Neural progenitor cell (in vitro differentiated cells): ENCODE results near the gene CDK2AP2. TPM values are rescaled to one million over a fixed set of nuclear protein-coding genes. Genes with fewer than 3 reads are reported as not detected.

Experiments used
- DNase-seq: peaks from one replicate; pipeline ENCODE4 v3.0.0-alpha.2; 2016; ENCODE audit warnings: low spot score
- H2AFZ ChIP-seq: fragments of 200-600 bp; sonication (generic); replicated peaks from 2 replicates; pipeline ENCODE4 v1.6.1; 2016; ENCODE audit warnings: antibody characterized with exemption
- H3F3A ChIP-seq: fragments of 200-600 bp; sonication (generic); 2 replicates; pipeline ENCODE4 v1.6.1; 2016; ENCODE audit warnings: antibody characterized with exemption, low read depth
- H3K27ac ChIP-seq: fragments of 200-600 bp; sonication (generic); 2 replicates; pipeline ENCODE4 v1.5.1; 2016; ENCODE audit warnings: mild to moderate bottlenecking
- H3K27me3 ChIP-seq: fragments of 200-600 bp; sonication (generic); 2 replicates; pipeline ENCODE4 v1.6.1; 2016; ENCODE audit warnings: mild to moderate bottlenecking, moderate library complexity
- H3K36me3 ChIP-seq: fragments of 200-600 bp; sonication (generic); 2 replicates; pipeline ENCODE4 v1.5.1; 2016
- H3K4me1 ChIP-seq: fragments of 200-600 bp; sonication (generic); 2 replicates; pipeline ENCODE4 v1.6.1; 2016; ENCODE audit warnings: mixed run types
- H3K4me2 ChIP-seq: fragments of 200-600 bp; sonication (generic); 2 replicates; pipeline ENCODE4 v1.6.1; 2016
- H3K4me3 ChIP-seq: fragments of 200-600 bp; sonication (generic); 2 replicates; pipeline ENCODE4 v1.5.1; 2016
- H3K79me2 ChIP-seq: fragments of 200-600 bp; sonication (generic); 2 replicates; pipeline ENCODE4 v1.6.1; 2016; ENCODE audit warnings: low read depth
- H3K9ac ChIP-seq: fragments of 200-600 bp; sonication (generic); 2 replicates; pipeline ENCODE4 v1.6.1; 2016
- H3K9me3 ChIP-seq: fragments of 200-600 bp; sonication (generic); 2 replicates; pipeline ENCODE4 v1.5.1; 2016; ENCODE audit warnings: low read depth
- H4K20me1 ChIP-seq: fragments of 200-600 bp; sonication (generic); 2 replicates; pipeline ENCODE4 v1.6.1; 2016; ENCODE audit warnings: low read depth
- H3K27ac Mint-ChIP-seq: 3 replicates; pipeline ENCODE4 v1.8.0; 2021; ENCODE audit warnings: mixed read lengths
- H3K27me3 Mint-ChIP-seq: 2 replicates; pipeline ENCODE4 v1.8.0; 2022; ENCODE audit warnings: low read depth, mild to moderate bottlenecking, inconsistent platforms, moderate library complexity, mixed read lengths; ENCODE audit not compliant: insufficient read depth
- H3K36me3 Mint-ChIP-seq: 3 replicates; pipeline ENCODE4 v1.8.0; 2021; ENCODE audit warnings: mixed read lengths
- H3K4me1 Mint-ChIP-seq: 3 replicates; pipeline ENCODE4 v1.8.0; 2021; ENCODE audit warnings: mixed read lengths
- H3K4me3 Mint-ChIP-seq: 3 replicates; pipeline ENCODE4 v1.8.0; 2021; ENCODE audit warnings: mild to moderate bottlenecking, moderate library complexity, mixed read lengths
- H3K9me3 Mint-ChIP-seq: 3 replicates; pipeline ENCODE4 v1.8.0; 2020; ENCODE audit warnings: mixed read lengths
- CTCF ChIP-seq: fragments of 200-600 bp; sonication (generic); IDR thresholded peaks from 2 replicates; pipeline ENCODE4 v1.5.1; 2017; ENCODE audit warnings: antibody characterized with exemption, mild to moderate bottlenecking
- EZH2 ChIP-seq: fragments of 200-600 bp; sonication (generic); IDR thresholded peaks from 2 replicates; pipeline ENCODE4 v1.6.1; 2017; ENCODE audit warnings: antibody characterized with exemption, mild to moderate bottlenecking, moderate library complexity
- EZH2phosphoT487 ChIP-seq: fragments of 200-600 bp; sonication (generic); IDR thresholded peaks from 2 replicates; pipeline ENCODE4 v1.6.1; 2017; ENCODE audit warnings: antibody characterized with exemption
- total RNA-seq: library from RNA; depleted of rRNA; stranded (reverse); fragments of >200 nt; gene quantifications from 2 replicates; pipeline ENCODE4 v1.2.3, GENCODE V29; 2015; ENCODE audit warnings: low replicate concordance

The CDK2AP2 gene
- total RNA-seq, 1 donor from 2014 or later: 2.1 TPM

GRCh38 chr11:67508486-67509121 is 642 bp upstream of the CDK2AP2 start:
- no peaks in the 10 kb centered on the region for H3K9me3 Mint-ChIP-seq
- H3K27me3 ChIP-seq: peaks cover 43% of the 10 kb centered on the region
- H2AFZ ChIP-seq: peak overlapping the region; percentile 85

GRCh38 chr11:67507242-67507863 is 609 bp downstream of the CDK2AP2 start:
- H3K9me3 Mint-ChIP-seq: no peaks in the 10 kb centered on the region
- TF ChIP-seq EZH2: no peak
- no peak for TF ChIP-seq EZH2phosphoT487
- no peak for TF ChIP-seq CTCF
- H3K27ac ChIP-seq: no peak overlapping the region
- H3K4me1 ChIP-seq: peaks cover 23% of the 10 kb centered on the region
- peak overlapping the region; percentile 30 for H2AFZ ChIP-seq
- peak; percentile 83 for DNase-seq
- peaks cover 46% of the 10 kb centered on the region for H4K20me1 ChIP-seq
- no peaks in the 10 kb centered on the region for H3K36me3 Mint-ChIP-seq
- H3K4me2 ChIP-seq: peak overlapping the region; percentile 83
- H3F3A ChIP-seq: peaks cover 41% of the 10 kb centered on the region
- peaks cover 34% of the 10 kb centered on the region for H3K4me1 Mint-ChIP-seq
- H3K27me3 Mint-ChIP-seq: peaks cover 18% of the 10 kb centered on the region
- peak overlapping the region; percentile 90 for H3K4me3 Mint-ChIP-seq
- peak overlapping the region; percentile 72 for H3K4me3 ChIP-seq
- peak overlapping the region; percentile 33 for H3K9ac ChIP-seq
- H3K27me3 ChIP-seq: peaks cover 40% of the 10 kb centered on the region
- no peaks in the 10 kb centered on the region for H3K36me3 ChIP-seq
- H3K79me2 ChIP-seq: peaks cover 9% of the 10 kb centered on the region
- no peaks in the 10 kb centered on the region for H3K9me3 ChIP-seq
- H3K27ac Mint-ChIP-seq: no peak overlapping the region

More at GRCh38 chr11:67508486-67509121, 642 bp upstream of the CDK2AP2 start:
- peak overlapping the region; percentile 90 for H3K4me2 ChIP-seq
- no peaks in the 10 kb centered on the region for H3K36me3 ChIP-seq
- TF ChIP-seq CTCF: no peak
- TF ChIP-seq EZH2: no peak
- H3K9ac ChIP-seq: peak overlapping the region; percentile 53
- peaks cover 34% of the 10 kb centered on the region for H4K20me1 ChIP-seq
- Mint-ChIP-seq H3K27me3 (peaks cover 16% of the 10 kb centered on the region), H3K27ac (peak overlapping the region; percentile 86), H3K4me1 (peaks cover 27% of the 10 kb centered on the region), H3K36me3 (no peaks in the 10 kb centered on the region), H3K4me3 (peak overlapping the region; percentile 90)
- peaks cover 20% of the 10 kb centered on the region for H3K4me1 ChIP-seq
- H3K79me2 ChIP-seq: peaks cover 9% of the 10 kb centered on the region
- H3K4me3 ChIP-seq: peak overlapping the region; percentile 72
- peak; percentile 100 for DNase-seq
- peaks cover 38% of the 10 kb centered on the region for H3F3A ChIP-seq
- peak overlapping the region; percentile 94 for H3K27ac ChIP-seq
- no peaks in the 10 kb centered on the region for H3K9me3 ChIP-seq

GRCh38 chr11:67506426-67507051 is 1.4 kb downstream of the CDK2AP2 start:
- Histone ChIP-seq H2AFZ (no peak overlapping the region), H4K20me1 (peaks cover 51% of the 10 kb centered on the region), H3K4me1 (peaks cover 23% of the 10 kb centered on the region), H3K27me3 (peaks cover 31% of the 10 kb centered on the region), H3K9me3 (no peaks in the 10 kb centered on the region), H3K36me3 (no peaks in the 10 kb centered on the region), H3K4me3 (no peak overlapping the region), H3K9ac (no peak overlapping the region), H3K79me2 (peaks cover 9% of the 10 kb centered on the region), H3K27ac (no peak overlapping the region), H3K4me2 (peak overlapping the region; percentile 83), H3F3A (peaks cover 41% of the 10 kb centered on the region)
- Mint-ChIP-seq H3K27me3 (peaks cover 16% of the 10 kb centered on the region), H3K4me3 (peak overlapping the region; percentile 90), H3K27ac (no peak overlapping the region), H3K36me3 (no peaks in the 10 kb centered on the region), H3K4me1 (peaks cover 34% of the 10 kb centered on the region), H3K9me3 (no peaks in the 10 kb centered on the region)
- no peak for TF ChIP-seq CTCF
- no peak for TF ChIP-seq EZH2phosphoT487
- TF ChIP-seq EZH2: no peak
- DNase-seq: no peak
